Cardiac muscle cell (in vitro differentiated cells and primary cell): ENCODE results near the gene TMEM259. TPM values are rescaled to one million over a fixed set of nuclear protein-coding genes. Genes with fewer than 3 reads are reported as not detected.

ENCODE experiments used
- DNase-seq, 2 donors: peaks; one replicate each; pipeline versions ENCODE4 v3.0.0 to v3.0.0-alpha.2; 2010 to 2017; ENCODE audit warnings: low read depth in 1 of 2, low spot score in 1 of 2
- H3K27ac ChIP-seq: fragments of 200-600 bp; sonication (generic); 2 replicates; pipeline ENCODE4 v1.5.1; 2016
- H3K27me3 ChIP-seq: fragments of 200-600 bp; sonication (generic); 2 replicates; pipeline ENCODE4 v1.6.0; 2016; ENCODE audit warnings: control low read depth
- H3K36me3 ChIP-seq: fragments of 200-600 bp; sonication (generic); 2 replicates; pipeline ENCODE4 v1.5.1; 2016; ENCODE audit warnings: control low read depth
- H3K4me1 ChIP-seq: fragments of 200-600 bp; sonication (generic); 2 replicates; pipeline ENCODE4 v1.8.1; 2017; ENCODE audit warnings: low read depth, mild to moderate bottlenecking, mixed run types
- H3K4me3 ChIP-seq: fragments of 200-600 bp; sonication (generic); 2 replicates; pipeline ENCODE4 v1.5.1; 2016; ENCODE audit warnings: mild to moderate bottlenecking
- H3K9me3 ChIP-seq: fragments of 200-600 bp; sonication (generic); 2 replicates; pipeline ENCODE4 v1.5.1; 2017; ENCODE audit warnings: low read depth, mild to moderate bottlenecking, control low read depth
- polyA plus RNA-seq: library from polyadenylated mRNA; unstranded; fragments of >200 nt; fragmentation: Nextera tagmentation; extraction: Ambion mirVana; gene quantifications from 2 replicates; pipeline ENCODE4 v1.2.1, GENCODE V29; 2016
- total RNA-seq: library from RNA; depleted of rRNA; stranded (reverse); fragments of >200 nt; gene quantifications from 2 replicates; pipeline ENCODE4 v1.2.3, GENCODE V29; 2016
- TF ChIP-seq, protein P1 (sequence below): IDR thresholded peaks from 2 replicates; pipeline ENCODE4 v1.5.1; 2012; ENCODE audit warnings: low read depth, mild to moderate bottlenecking, low read length

The TMEM259 gene
- total and polyA plus RNA-seq, 2 experiments from 2014 or later = 370 to 403 TPM

- Histone ChIP-seq H3K27me3 (no peaks in the 10 kb centered on the region), H3K9me3 (no peaks in the 10 kb centered on the region), H3K4me1 (no peaks in the 10 kb centered on the region), H3K27ac (no peak overlapping the region), H3K36me3 (peaks cover 10% of the 10 kb centered on the region), H3K4me3 (no peak overlapping the region)
- TF ChIP-seq, protein P1, sequence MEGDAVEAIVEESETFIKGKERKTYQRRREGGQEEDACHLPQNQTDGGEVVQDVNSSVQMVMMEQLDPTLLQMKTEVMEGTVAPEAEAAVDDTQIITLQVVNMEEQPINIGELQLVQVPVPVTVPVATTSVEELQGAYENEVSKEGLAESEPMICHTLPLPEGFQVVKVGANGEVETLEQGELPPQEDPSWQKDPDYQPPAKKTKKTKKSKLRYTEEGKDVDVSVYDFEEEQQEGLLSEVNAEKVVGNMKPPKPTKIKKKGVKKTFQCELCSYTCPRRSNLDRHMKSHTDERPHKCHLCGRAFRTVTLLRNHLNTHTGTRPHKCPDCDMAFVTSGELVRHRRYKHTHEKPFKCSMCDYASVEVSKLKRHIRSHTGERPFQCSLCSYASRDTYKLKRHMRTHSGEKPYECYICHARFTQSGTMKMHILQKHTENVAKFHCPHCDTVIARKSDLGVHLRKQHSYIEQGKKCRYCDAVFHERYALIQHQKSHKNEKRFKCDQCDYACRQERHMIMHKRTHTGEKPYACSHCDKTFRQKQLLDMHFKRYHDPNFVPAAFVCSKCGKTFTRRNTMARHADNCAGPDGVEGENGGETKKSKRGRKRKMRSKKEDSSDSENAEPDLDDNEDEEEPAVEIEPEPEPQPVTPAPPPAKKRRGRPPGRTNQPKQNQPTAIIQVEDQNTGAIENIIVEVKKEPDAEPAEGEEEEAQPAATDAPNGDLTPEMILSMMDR = no peak
- no peak for DNase-seq
Measured at GRCh38 chr19:991932-992669, 28.8 kb downstream of the TMEM259 start.

DNA sequence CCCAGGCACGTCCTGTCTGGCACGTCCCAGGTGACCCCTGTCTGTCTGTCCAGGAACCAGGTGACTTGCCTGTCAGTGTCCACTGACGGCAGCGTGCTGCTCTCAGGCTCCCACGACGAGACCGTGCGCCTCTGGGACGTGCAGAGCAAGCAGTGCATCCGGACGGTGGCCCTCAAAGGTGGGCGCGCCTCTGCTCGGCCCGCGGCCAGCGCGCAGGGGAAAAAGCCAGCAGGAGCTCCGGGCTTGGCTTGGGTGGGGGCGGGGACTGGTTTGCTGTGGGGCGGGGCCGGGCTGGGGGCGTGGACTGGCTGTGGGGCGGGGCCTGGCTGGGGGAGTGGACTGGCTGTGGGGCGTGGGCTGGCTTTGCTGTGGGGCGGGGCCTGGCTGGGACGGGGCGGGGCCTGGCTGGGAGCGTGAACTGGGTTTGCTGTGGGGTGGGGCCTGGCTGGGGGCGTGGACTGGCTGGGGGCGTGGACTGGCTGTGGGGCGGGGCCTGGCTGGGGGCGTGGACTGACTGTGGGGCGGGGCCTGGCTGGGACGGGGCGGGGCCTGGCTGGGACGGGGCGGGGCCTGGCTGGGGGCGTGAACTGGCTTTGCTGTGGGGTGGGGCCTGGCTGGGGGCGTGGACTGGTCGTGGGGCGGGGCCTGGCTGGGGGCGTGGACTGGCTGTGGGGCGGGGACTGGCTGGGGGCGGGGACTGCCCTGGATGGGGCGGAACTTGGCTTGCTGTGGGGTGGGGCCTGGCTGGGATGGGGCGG lies 29.6 kb downstream of the TMEM259 start:
- peak; percentile 13 to 54 for DNase-seq
- Histone ChIP-seq H3K27me3 (no peaks in the 10 kb centered on the region), H3K9me3 (no peaks in the 10 kb centered on the region), H3K36me3 (peaks cover 15% of the 10 kb centered on the region), H3K4me3 (no peak overlapping the region), H3K4me1 (no peaks in the 10 kb centered on the region), H3K27ac (no peak overlapping the region)
- TF ChIP-seq, protein P1 = no peak

GRCh38 chr19:990746-991145 lies 30.2 kb downstream of the TMEM259 start:
- Histone ChIP-seq H3K4me3 (no peak overlapping the region), H3K4me1 (no peaks in the 10 kb centered on the region), H3K9me3 (no peaks in the 10 kb centered on the region), H3K27ac (no peak overlapping the region), H3K27me3 (no peaks in the 10 kb centered on the region), H3K36me3 (peaks cover 19% of the 10 kb centered on the region)
- TF ChIP-seq, protein P1 = no peak
- no peak for DNase-seq

- Histone ChIP-seq H3K9me3 (no peaks in the 10 kb centered on the region), H3K4me3 (no peak overlapping the region), H3K4me1 (no peaks in the 10 kb centered on the region), H3K27ac (no peak overlapping the region), H3K27me3 (no peaks in the 10 kb centered on the region), H3K36me3 (peaks cover 19% of the 10 kb centered on the region)
- TF ChIP-seq, protein P1 = no peak
- no peak for DNase-seq
Measured at GRCh38 chr19:990119-990571, 30.8 kb downstream of the TMEM259 start.

- Histone ChIP-seq H3K4me3 (no peak overlapping the region), H3K9me3 (no peaks in the 10 kb centered on the region), H3K27me3 (no peaks in the 10 kb centered on the region), H3K36me3 (peaks cover 19% of the 10 kb centered on the region), H3K4me1 (no peaks in the 10 kb centered on the region), H3K27ac (no peak overlapping the region)
- DNase-seq = no peak
- TF ChIP-seq, protein P1 = peak; percentile 29
Measured at GRCh38 chr19:989381-990081, 31.4 kb downstream of the TMEM259 start.
